Vagina (tissue), 2 donors: Measurements from ENCODE around the gene AARS1. TPM values are rescaled to one million over a fixed set of nuclear protein-coding genes. Genes with fewer than 3 reads are reported as not detected.

Source experiments
- DNase-seq, 2 donors: peaks; one replicate each; pipeline ENCODE4 v3.0.0-alpha.2; 2017; ENCODE audit errors: extremely low spot score in 2 of 2
- H3K27ac ChIP-seq: fragments of 200-600 bp; sonication (generic); one replicate; pipeline ENCODE4 v1.5.1; 2019
- H3K27me3 ChIP-seq: fragments of 200-600 bp; sonication (generic); one replicate; pipeline ENCODE4 v1.5.1; 2019
- H3K36me3 ChIP-seq, 2 donors: fragments of 200-600 bp; sonication (generic); one replicate each; pipeline ENCODE4 v1.5.1; 2017 to 2019
- H3K4me1 ChIP-seq: fragments of 200-600 bp; sonication (generic); one replicate; pipeline ENCODE4 v1.5.1; 2019
- H3K4me3 ChIP-seq, 2 donors: fragments of 200-600 bp; sonication (generic); 1 replicate in 1 of 2; 2 replicates in 1 of 2; pipeline ENCODE4 v1.5.1; 2016 to 2019
- H3K9me3 ChIP-seq: fragments of 200-600 bp; sonication (generic); one replicate; pipeline ENCODE4 v1.5.1; 2019
- CTCF ChIP-seq, 3 experiments: fragments of 450-650 bp in 2 of 3; fragments of 200-600 bp in 1 of 3; sonication (generic) in 1 of 3; IDR thresholded peaks; one replicate each; pipeline ENCODE4 v1.5.1; 2017 to 2019; ENCODE audit warnings: antibody characterized with exemption in 3 of 3, mild to moderate bottlenecking in 2 of 3, moderate library complexity in 2 of 3
- POLR2A ChIP-seq, 2 donors: fragments of 450-650 bp; IDR thresholded peaks; one replicate each; pipeline ENCODE4 v1.6.1; 2017; ENCODE audit warnings: antibody characterized with exemption in 2 of 2, mild to moderate bottlenecking in 2 of 2, moderate library complexity in 2 of 2
- POLR2AphosphoS5 ChIP-seq, 2 donors: sonication (generic); formaldehyde crosslinking; IDR thresholded peaks; one replicate each; pipeline ENCODE4 v1.9.0; 2017; ENCODE audit warnings: antibody characterized with exemption in 2 of 2, mild to moderate bottlenecking in 2 of 2, low read depth in 1 of 2; ENCODE audit not compliant: insufficient read depth in 1 of 2
- intact Hi-C: fragments of 100-400 bp; cut with DNase I; formaldehyde crosslinking; loops from one replicate; pipeline ENCODE4 v1.15.1; 2023
- total RNA-seq: library from RNA; depleted of rRNA; stranded (reverse); fragments of >200 nt; gene quantifications from one replicate; pipeline ENCODE4 v1.2.3, GENCODE V29; 2016

The AARS1 gene
- total RNA-seq, 1 donor from 2014 or later = 54.3 TPM

- no peak for DNase-seq
- H3K4me1 ChIP-seq = no peaks in the 10 kb centered on the region
- no peak overlapping the region for H3K4me3 ChIP-seq
- intact Hi-C loops = no loop called here
- H3K36me3 ChIP-seq = peaks cover 0 to 96% of the 10 kb centered on the region in 2 donors
- TF ChIP-seq POLR2A (IDR thresholded peaks at IDR 0.05) = no peak
- TF ChIP-seq CTCF (IDR thresholded peaks at IDR 0.05) = no peak
- no peak for TF ChIP-seq POLR2AphosphoS5 (IDR thresholded peaks at IDR 0.05; ENCODE audit: insufficient read depth in 1 of 2, low read depth in 1 of 2)
- H3K9me3 ChIP-seq = no peaks in the 10 kb centered on the region
- no peak overlapping the region for H3K27ac ChIP-seq
- H3K27me3 ChIP-seq = no peaks in the 10 kb centered on the region
Measured at GRCh38 chr16:70258065-70258464, 31.2 kb downstream of the AARS1 start.

GRCh38 chr16:70257391-70257790, 31.9 kb downstream of the AARS1 start:
- TF ChIP-seq POLR2A (IDR thresholded peaks at IDR 0.05) = no peak
- TF ChIP-seq POLR2AphosphoS5 (IDR thresholded peaks at IDR 0.05; ENCODE audit: insufficient read depth in 1 of 2, low read depth in 1 of 2) = no peak
- TF ChIP-seq CTCF (IDR thresholded peaks at IDR 0.05) = no peak
- H3K27me3 ChIP-seq = no peaks in the 10 kb centered on the region
- no peaks in the 10 kb centered on the region for H3K4me1 ChIP-seq
- H3K27ac ChIP-seq = no peak overlapping the region
- H3K9me3 ChIP-seq = no peaks in the 10 kb centered on the region
- intact Hi-C loops = no loop called here
- peaks cover 0 to 92% of the 10 kb centered on the region in 2 donors for H3K36me3 ChIP-seq
- DNase-seq = no peak
- no peak overlapping the region for H3K4me3 ChIP-seq

GRCh38 chr16:70255574-70255973, 33.7 kb downstream of the AARS1 start:
- intact Hi-C loops = no loop called here

GRCh38 chr16:70254965-70255286, 34.4 kb downstream of the AARS1 start:
- no peak for DNase-seq
- intact Hi-C loops = no loop called here
- no peaks in the 10 kb centered on the region for H3K27me3 ChIP-seq
- H3K27ac ChIP-seq = no peak overlapping the region
- peaks cover 0 to 69% of the 10 kb centered on the region in 2 donors for H3K36me3 ChIP-seq
- peaks cover 11% of the 10 kb centered on the region for H3K4me1 ChIP-seq
- H3K9me3 ChIP-seq = no peaks in the 10 kb centered on the region
- TF ChIP-seq POLR2AphosphoS5 (IDR thresholded peaks at IDR 0.05; ENCODE audit: insufficient read depth in 1 of 2, low read depth in 1 of 2) = no peak
- TF ChIP-seq POLR2A (IDR thresholded peaks at IDR 0.05) = no peak
- no peak for TF ChIP-seq CTCF (IDR thresholded peaks at IDR 0.05)
- no peak overlapping the region for H3K4me3 ChIP-seq

More at GRCh38 chr16:70255574-70255973, 33.7 kb downstream of the AARS1 start:
- no peak for DNase-seq
- TF ChIP-seq CTCF (IDR thresholded peaks at IDR 0.05) (no peak), POLR2AphosphoS5 (IDR thresholded peaks at IDR 0.05; ENCODE audit: insufficient read depth in 1 of 2, low read depth in 1 of 2) (no peak), POLR2A (IDR thresholded peaks at IDR 0.05) (no peak)
- H3K27me3 ChIP-seq = no peaks in the 10 kb centered on the region
- H3K36me3 ChIP-seq = peaks cover 0 to 75% of the 10 kb centered on the region in 2 donors
- H3K4me1 ChIP-seq = peaks cover 5% of the 10 kb centered on the region
- H3K9me3 ChIP-seq = no peaks in the 10 kb centered on the region
- no peak overlapping the region for H3K4me3 ChIP-seq
- no peak overlapping the region for H3K27ac ChIP-seq

- Histone ChIP-seq H3K4me1 (peaks cover 17% of the 10 kb centered on the region), H3K36me3 (peaks cover 0 to 63% of the 10 kb centered on the region in 2 donors), H3K4me3 (no peak overlapping the region), H3K27me3 (no peaks in the 10 kb centered on the region), H3K9me3 (no peaks in the 10 kb centered on the region), H3K27ac (no peak overlapping the region)
- DNase-seq = no peak
- TF ChIP-seq POLR2A (IDR thresholded peaks at IDR 0.05) = no peak
- intact Hi-C loops = no loop called here
Measured at GRCh38 chr16:70254180-70254964, 34.9 kb downstream of the AARS1 start.
